ENCODE measurements around the gene TMEM167A.
"Not testable (repeated sequence)": the region's sequence is repeated elsewhere in the genome, so short reads cannot be mapped to it uniquely, and the experiment has no call there.

Gene TMEM167A

DNA sequence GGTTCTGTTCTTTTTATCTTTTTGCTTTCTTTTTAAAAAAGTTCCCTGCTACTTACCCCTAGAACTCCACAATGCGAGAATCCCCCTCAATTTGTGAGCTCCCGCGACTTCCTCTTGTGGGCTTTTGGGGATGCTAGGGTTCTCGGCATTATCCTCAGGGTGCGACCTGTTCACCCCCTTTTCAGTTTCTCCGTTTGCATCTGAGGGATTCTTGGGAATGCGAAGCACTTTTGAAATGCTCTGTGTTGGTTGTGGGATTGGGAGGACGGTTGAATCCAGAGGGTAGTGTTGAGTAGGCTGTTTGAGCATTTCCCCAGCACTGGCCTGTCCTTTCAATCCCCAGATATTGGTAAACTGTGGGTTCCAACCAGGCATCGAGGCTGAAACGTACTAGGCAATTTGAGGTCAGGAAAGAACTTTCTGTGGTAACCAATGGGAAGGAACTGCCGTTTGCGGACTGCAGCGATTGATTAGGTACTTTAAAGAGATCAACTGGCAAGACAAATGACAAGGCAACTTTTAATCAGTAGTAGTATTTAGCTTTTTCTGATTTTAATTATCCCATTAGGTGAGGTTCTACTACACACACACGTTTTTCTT is 568 bp upstream of the TMEM167A start:
- ChIA-PET POLR2A (interaction anchor here (0.7 to 2.4 kb wide), 13 partner anchors 8 to 394 kb away, joined by 3 to 11 read pairs (median 3); partner anchors contain the start of gene VCAN), CTCF (interaction anchor here (0.6 kb wide), 1 partner anchor 14 kb away, joined by 3 read pairs; no protein-coding TSS in a partner anchor)
- peak; percentile 15 for DNase-seq (ENCODE audit: extremely low spot score)
- TF ChIP-seq SP1 (IDR thresholded peaks at IDR 0.05) (no peak), L3MBTL2 (conservative IDR thresholded peaks at IDR 0.05) (no peak), FOXA1 (IDR thresholded peaks at IDR 0.05) (no peak), FOXM1 (IDR thresholded peaks at IDR 0.05; ENCODE audit: borderline replicate concordance) (no peak), LEF1 (IDR thresholded peaks at IDR 0.05; ENCODE audit: borderline replicate concordance) (no peak), ZNF384 (IDR thresholded peaks at IDR 0.05) (no peak), HDGF (IDR thresholded peaks at IDR 0.05; ENCODE audit: borderline replicate concordance) (no peak), ELF4 (IDR thresholded peaks at IDR 0.05) (no peak), SUZ12 (IDR thresholded peaks at IDR 0.05) (no peak), NFRKB (IDR thresholded peaks at IDR 0.05) (no peak), FOXK2 (IDR thresholded peaks at IDR 0.05) (no peak), BHLHE40 (IDR thresholded peaks at IDR 0.05; ENCODE audit: borderline replicate concordance) (no peak), ARNT (IDR thresholded peaks at IDR 0.05) (no peak)
- TF ChIP-seq, protein P1, sequence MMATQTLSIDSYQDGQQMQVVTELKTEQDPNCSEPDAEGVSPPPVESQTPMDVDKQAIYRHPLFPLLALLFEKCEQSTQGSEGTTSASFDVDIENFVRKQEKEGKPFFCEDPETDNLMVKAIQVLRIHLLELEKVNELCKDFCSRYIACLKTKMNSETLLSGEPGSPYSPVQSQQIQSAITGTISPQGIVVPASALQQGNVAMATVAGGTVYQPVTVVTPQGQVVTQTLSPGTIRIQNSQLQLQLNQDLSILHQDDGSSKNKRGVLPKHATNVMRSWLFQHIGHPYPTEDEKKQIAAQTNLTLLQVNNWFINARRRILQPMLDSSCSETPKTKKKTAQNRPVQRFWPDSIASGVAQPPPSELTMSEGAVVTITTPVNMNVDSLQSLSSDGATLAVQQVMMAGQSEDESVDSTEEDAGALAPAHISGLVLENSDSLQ (IDR thresholded peaks at IDR 0.05) = no peak

DNA sequence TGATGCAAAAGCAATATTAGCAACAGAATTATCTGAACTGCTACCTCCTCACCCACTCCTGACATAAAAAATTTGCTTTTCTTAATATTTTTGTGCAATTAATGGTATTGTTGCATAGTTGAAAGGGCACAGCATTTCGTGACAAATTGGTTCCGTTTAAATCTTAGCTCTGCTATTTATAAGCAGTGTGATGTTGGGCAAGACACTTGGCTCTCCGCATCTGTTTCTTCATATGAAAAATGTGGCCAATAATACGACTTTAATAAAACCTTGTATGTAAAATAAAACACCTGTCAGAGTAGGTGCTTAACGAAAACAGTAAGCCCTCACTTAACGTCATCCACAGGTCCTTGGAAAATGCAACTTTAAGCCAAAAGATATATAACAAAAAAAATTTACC is 4.2 kb downstream of the TMEM167A start:
- ChIA-PET CTCF (interaction anchor here (0.6 kb wide), 1 partner anchor 12 kb away, joined by 3 read pairs; no protein-coding TSS in a partner anchor), POLR2A (no interaction called here)
- TF ChIP-seq BHLHE40 (IDR thresholded peaks at IDR 0.05; ENCODE audit: borderline replicate concordance) (no peak), NFRKB (IDR thresholded peaks at IDR 0.05) (no peak), SP1 (IDR thresholded peaks at IDR 0.05) (no peak), ZNF384 (IDR thresholded peaks at IDR 0.05) (no peak), SUZ12 (IDR thresholded peaks at IDR 0.05) (no peak), FOXM1 (IDR thresholded peaks at IDR 0.05; ENCODE audit: borderline replicate concordance) (no peak), TARDBP (IDR thresholded peaks at IDR 0.05) (no peak), LEF1 (IDR thresholded peaks at IDR 0.05; ENCODE audit: borderline replicate concordance) (no peak), FOXA1 (IDR thresholded peaks at IDR 0.05) (no peak), HDGF (IDR thresholded peaks at IDR 0.05; ENCODE audit: borderline replicate concordance) (no peak), ELF4 (IDR thresholded peaks at IDR 0.05) (no peak), FOXK2 (IDR thresholded peaks at IDR 0.05) (no peak), L3MBTL2 (conservative IDR thresholded peaks at IDR 0.05) (no peak), ARNT (IDR thresholded peaks at IDR 0.05) (no peak), CTBP1 (IDR thresholded peaks at IDR 0.05; ENCODE audit: borderline replicate concordance) (no peak)
- TF ChIP-seq, protein P1 (IDR thresholded peaks at IDR 0.05) = no peak
- DNase-seq (ENCODE audit: extremely low spot score) = no peak

DNA sequence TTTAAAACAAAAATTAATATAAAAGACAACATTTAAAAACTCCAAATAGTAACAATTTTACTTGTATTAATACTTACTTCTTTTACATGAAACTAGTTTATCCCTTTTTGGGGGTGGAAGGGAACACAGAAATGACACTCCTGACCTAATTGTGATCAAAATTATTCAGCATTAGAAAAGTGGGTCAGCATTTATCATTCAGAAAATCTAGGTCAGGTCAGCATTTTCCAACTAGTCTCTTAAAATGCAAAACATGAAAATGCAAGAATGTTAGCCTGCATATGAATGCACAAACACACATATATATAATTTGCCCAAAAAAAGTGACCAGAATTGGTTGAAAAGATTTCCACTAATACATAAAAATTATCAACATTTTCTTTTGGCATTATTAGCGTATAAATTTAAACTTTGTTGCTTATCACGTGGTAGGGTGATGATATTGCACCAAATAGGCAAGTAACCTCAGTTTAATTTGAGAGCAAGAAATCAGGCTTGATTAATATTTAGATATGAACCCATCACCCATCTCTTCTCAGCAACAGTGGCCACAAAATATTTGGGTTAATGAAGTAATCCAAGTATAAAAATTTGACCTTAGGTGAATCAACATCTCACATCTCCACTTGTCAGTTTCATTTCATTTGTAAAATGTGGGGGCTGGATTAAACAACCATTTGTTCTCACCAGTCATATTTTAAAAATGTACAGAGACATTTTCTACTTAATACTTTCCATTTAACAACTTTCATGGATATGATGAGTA is 5.7 kb downstream of the TMEM167A start:
- DNase-seq (ENCODE audit: extremely low spot score) = no peak
- ChIA-PET CTCF (no interaction called here), POLR2A (no interaction called here)
- TF ChIP-seq SP1 (IDR thresholded peaks at IDR 0.05) (no peak), HDGF (IDR thresholded peaks at IDR 0.05; ENCODE audit: borderline replicate concordance) (no peak), BHLHE40 (IDR thresholded peaks at IDR 0.05; ENCODE audit: borderline replicate concordance) (no peak), NFRKB (IDR thresholded peaks at IDR 0.05) (no peak), CTBP1 (IDR thresholded peaks at IDR 0.05; ENCODE audit: borderline replicate concordance) (no peak), SUZ12 (IDR thresholded peaks at IDR 0.05) (no peak), FOXK2 (IDR thresholded peaks at IDR 0.05) (no peak), LEF1 (IDR thresholded peaks at IDR 0.05; ENCODE audit: borderline replicate concordance) (no peak), ZNF384 (IDR thresholded peaks at IDR 0.05) (no peak), FOXM1 (IDR thresholded peaks at IDR 0.05; ENCODE audit: borderline replicate concordance) (no peak)

DNA sequence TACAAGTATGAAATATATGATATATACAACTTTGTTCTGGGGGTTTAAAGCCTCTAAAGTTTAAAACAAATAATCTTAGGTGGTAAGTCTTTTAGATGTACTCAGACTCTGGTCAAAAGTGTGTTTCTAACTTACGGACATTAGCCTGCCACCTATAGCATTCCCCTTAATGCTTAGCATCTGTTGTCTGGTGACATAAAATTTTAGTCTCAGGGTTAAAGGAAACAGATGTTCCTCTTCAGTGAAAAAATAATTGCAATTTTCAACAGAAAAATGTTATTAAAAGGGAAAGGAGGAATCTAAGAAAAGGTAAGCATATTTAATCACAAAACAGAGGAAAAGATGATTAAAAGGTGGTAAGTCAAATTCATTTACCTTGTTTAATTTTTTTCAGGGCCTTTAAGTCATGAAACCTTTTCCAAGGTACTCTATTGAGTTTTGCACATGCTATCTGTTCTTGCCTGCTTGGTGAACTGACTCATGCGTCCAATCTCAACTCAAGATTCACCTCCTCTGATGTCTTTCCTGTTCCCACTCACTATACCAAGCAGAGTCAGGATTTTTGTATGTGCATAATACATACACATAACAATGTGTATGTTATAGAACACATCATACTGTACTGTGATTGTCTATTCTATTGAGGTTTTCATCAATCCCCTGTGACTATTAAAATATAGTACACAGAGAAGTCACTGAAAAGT is 7.9 kb downstream of the TMEM167A start:
- TF ChIP-seq BHLHE40 (IDR thresholded peaks at IDR 0.05; ENCODE audit: borderline replicate concordance) (no peak), NFRKB (IDR thresholded peaks at IDR 0.05) (no peak), FOXA1 (IDR thresholded peaks at IDR 0.05) (no peak), L3MBTL2 (conservative IDR thresholded peaks at IDR 0.05) (no peak)
- no peak for DNase-seq (ENCODE audit: extremely low spot score)
- ChIA-PET CTCF (no interaction called here), POLR2A (no interaction called here)

DNA sequence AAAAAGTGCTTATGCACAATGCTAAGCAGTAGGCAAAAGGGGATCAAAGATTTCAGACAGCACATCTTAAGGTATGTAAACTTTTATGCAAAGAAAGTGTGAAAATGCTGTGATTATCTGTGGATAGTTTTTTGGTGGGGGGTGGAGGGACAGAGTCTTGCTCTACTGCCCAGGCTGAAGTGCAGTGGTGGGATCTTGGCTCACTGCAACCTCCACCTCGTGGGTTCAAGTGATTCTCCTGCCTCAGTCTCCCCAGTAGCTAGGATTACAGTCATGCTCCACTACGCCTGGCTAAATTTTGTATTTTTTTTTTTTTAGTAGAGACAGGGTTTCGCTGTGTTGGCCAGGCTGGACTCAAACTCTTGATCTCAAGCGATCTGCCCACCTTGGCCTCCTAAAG is 9.8 kb downstream of the TMEM167A start:
- CTCF ChIA-PET; DNase-seq (ENCODE audit: extremely low spot score): not testable (repeated sequence)
- POLR2A ChIA-PET = interaction anchor here (1.2 kb wide), 1 partner anchor 10 kb away, joined by 8 read pairs; the partner anchor contains the start of genes TMEM167A and XRCC4

DNA sequence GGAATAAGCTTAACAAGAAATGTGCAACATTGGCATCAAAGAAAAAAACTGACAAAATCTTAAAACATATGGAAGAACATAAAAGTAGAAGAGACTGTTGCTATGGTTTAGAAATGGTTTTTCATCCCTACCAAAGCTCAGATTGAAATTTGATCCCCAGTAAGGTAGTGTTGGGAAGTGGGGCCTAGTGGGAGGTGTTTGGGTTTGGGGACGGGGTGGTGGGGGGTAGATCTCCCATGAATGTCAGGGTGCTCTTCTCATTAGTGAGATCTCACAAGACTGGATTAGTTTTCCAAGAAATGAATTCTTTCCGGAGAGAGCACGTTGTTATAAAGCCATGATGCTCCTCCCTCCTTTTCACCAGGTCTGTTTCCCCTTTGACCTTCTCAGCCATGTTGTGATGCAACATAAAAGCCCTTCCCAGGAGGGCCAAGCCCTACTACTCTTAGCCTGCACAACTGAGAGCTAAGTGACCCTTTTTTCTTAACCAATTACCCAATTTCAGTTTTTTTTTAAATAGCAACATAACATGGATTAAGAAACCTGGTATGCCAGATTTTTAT is 10.6 kb downstream of the TMEM167A start:
- POLR2A ChIA-PET = no interaction called here
- CTCF ChIA-PET = no interaction called here

More for the DNA sequence above, 10.6 kb downstream of the TMEM167A start:
- no peak for TF ChIP-seq CTBP1 (IDR thresholded peaks at IDR 0.05; ENCODE audit: borderline replicate concordance)
- TF ChIP-seq SP1 (IDR thresholded peaks at IDR 0.05) = no peak
- no peak for TF ChIP-seq ZNF384 (IDR thresholded peaks at IDR 0.05)
- no peak for DNase-seq (ENCODE audit: extremely low spot score)
